8988T (cell line): Measurements from ENCODE around the gene ARHGAP12.
"Not testable (repeated sequence)": the region's sequence is repeated elsewhere in the genome, so short reads cannot be mapped to it uniquely, and the experiment has no call there.

ENCODE experiments used
- DNase-seq: peaks from one replicate; pipeline ENCODE4 v3.0.0; 2011

The ARHGAP12 gene

DNA sequence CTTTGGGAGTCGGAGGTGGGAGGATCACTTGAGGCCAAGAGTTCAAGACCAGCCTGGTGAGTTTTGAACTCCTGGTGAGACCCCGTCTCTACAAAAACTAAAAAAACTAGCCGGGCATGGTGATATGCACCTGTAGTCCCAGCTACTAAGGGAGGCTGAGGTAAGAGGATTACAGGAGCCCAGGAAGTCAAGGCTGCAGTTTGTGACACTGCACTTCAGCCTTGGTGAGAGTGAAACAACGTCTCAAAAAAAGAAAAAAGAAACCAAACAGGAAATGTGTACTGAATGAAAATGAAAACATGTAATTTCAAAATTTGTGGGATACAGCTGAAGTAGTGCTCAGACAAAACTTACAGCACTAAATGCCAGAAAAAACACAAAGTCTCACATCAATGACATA, 7.6 kb downstream of the ARHGAP12 start:
- DNase-seq, result no peak

DNA sequence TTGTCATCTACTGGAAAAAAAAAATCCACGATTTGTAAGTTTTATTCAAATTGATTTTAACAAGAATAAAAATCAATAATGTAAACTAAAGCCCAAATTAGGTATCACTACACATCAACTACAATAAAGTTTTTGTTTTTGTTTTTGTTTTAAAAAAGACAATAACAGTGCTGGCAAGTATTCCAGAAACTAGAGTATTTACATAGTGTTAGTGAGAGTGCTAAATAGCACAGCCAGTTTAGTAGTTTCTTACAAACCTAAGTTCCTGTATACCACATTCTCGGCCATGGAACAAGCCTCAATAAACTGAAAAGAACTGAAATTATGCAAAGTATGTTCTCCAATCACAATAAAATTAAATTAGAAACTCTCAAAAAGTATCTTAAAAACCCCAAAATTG, 8.1 kb downstream of the ARHGAP12 start:
- DNase-seq, result no peak

DNA sequence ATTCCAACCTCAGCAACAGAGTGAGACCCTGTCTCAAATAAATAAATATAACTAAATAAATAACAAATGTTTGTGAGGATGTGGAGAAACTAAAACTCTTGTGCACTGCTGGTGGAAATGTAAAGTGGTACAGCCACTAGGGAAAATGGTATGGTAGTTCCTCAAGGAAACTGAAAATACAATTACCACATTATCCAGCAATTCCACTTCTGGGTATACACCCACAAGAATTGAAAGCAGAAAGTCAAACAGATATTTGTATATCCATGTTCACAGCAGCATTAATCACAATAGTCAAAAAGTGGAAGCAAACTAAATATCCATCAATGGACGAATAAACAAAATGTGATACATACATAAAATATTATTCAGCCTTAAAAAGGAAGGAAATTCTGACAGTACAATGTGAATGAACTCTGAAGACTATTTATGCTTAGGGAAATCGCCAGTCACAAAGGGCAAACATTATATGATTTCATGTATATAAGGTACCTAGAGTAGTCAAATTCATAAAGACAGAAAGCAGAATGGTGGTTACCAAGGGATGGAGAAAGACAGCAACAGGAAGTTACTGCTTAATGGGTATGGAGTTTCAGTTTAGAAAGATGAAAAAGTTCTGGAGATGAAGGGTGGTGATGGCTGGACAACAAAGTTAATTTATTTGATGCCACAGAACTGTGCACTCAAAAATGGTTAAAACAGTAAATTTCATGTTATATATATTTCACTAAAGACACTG, 9.8 kb downstream of the ARHGAP12 start:
- DNase-seq, result no peak

DNA sequence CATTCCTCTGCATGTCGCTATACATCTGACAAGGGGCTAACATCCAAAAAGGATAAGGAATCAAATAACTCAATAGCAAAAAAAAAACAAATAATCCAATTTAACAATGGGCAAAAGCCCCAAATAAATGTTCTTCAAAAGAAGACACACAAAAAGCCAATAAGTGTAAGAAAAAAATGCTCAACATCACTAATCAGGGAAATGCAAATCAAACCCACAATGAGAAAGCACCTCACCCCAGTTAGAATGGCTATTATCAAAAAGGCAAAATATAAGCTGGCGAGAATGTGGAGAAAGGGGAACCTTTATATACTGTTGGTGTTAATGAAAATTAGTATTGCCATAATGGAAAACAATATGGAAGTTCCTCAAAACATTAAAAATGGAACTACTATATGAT, 14.3 kb downstream of the ARHGAP12 start:
- no peak for DNase-seq

DNA sequence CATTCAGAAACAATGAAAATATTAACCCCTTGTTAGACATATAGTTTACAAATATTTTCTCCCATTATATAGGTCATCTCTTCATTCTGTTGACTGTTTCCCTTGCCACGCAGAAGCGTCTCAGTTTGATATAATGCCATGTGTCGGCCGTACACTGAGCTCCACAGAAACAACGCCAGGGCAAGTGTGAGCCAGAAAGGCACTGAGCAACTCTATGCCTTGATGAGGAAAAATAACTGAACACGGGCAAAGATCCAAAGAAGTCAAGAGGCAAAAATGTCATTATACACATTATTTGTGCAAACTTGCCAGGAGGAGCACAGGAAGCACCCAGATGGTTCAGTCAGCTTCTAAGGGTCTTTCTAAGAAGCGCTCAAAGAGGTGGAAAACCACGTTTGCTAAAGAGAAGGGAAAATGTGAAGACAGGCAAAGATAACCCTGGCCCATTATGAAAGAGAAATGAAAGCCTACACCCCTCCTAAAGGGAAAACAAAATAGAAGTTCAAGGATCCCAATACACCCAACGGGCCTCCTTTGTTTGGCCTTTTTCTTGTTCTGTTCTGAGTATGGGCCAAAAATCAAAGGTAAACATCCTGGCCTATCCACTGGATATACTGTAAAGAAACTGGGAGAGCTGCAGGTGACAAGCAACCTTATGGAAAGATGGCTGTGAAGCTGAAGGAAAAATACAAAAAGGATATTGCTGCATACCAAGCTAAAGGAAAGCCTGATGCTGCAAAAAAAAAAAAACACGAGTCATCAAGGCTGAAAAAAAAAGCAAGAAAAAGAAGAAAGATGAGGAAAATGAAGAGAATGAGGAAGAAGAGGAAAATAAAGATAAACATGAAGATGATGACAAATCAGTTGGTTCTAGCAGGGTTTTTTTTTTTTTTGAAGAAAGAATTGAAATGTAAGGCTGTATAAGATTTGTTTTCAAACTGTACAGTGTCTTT, 15.5 kb downstream of the ARHGAP12 start:
- DNase-seq, result no peak

DNA sequence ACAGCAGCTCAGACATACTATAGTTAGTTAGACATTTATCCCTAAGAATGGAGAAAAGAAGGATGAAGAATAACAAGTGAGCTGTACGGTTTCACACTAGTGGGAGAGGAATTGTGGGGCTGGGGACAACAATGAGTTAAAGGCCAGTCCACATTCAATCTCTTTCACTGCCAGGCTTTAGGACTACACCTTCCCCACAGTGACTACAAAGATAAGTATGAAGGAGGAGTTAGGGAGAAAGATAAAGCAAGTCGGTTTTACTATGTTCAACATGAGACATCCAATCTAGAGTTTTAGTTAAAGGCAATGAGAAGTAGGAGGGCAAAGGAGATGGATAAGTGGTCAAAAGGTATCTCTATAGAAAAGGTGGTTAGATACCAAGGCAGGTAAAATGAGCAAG, 16.3 kb downstream of the ARHGAP12 start:
- no peak for DNase-seq

DNA sequence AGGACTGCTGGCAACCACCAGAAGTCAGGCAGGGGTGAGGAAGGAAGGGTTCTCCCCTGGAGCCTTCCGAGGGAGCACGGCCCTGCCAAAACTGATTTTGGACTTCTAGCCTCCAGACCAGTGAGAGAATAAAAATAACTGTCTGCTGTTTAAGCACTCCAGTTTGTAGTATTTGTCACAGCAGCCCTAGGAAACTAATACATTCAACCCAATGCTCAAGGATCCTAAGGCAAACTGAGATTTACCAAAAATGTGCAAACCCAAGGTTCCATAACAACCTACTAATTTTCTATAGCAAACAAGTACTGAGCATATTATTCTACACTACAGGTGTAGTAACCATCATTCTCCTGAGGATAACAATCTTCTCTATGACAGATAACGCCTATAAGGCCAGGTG, 18.6 kb downstream of the ARHGAP12 start:
- DNase-seq, result no peak

DNA sequence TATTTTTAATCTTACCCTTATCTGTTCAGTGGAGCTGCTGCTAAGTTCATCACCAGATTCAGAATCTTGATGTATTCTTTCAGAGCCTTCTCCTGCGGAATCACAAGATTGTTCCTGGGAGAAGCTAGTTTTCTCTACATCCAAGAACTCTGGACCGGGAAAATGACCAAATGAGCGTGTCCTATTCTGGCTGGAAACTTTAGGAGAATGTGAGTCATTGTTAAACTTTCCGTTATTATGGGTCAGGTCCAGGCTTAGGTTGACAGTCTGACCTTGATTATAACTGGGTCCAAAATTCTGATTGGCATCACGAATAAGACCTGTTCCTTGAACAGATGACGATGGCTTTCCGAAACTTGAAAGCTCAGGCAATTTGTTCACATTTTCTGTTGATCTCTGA, 20.5 kb downstream of the ARHGAP12 start:
- DNase-seq, result no peak

DNA sequence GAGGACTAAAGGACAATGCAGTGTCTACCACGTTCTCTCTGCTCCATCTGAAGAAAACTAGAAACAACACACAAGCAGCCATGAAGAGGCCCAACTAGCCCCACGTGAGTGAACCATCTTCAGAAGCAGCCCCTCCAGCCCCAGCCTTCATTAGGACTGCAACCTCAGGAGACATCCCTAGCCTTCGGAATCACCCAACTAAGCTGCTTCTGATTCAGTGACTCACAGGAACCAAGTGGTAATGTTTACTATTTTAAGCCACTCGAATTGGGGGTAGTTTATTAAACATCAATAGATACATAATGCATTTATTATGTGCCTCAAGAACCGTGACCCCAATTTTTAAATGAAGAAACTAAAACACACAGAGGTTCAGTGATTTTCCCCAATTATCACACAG, 22.6 kb downstream of the ARHGAP12 start:
- no peak for DNase-seq

DNA sequence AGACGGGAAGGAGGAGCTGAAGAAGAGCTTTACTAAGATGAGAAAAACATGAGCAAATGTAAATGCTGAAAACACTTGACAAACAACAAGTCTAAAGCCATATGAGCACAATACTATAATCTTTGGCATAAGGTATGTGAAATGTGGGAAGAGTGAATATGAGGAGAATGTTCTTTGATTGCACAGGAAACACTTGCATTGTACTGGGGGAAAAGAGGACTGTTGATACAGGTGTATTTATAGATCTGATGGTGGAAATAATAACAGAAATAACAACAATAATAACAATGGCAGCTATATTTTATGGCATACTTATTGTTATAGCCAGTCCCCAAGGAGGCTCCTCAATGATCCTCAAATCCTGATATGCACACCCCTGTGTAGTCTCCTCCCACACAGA, 23.0 kb downstream of the ARHGAP12 start:
- no peak for DNase-seq

DNA sequence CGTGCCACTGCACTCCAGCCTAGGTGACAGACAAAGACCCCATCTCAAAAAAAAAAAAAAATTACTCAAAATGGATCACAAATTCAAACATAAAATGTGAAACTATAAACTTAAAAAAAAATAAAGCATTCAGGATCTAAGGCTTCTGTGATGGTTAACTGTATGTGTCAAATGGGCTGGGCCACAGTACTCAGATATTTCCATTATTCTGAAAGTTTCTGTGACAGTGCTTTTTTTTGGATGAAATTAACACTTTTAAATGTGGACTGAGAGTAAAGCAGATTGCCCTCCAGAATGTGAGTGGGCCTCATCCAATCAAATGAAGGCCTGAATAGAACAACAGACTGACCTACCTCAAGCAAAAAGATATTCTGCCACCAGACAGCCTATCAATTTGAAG, 26.0 kb downstream of the ARHGAP12 start:
- no peak for DNase-seq

DNA sequence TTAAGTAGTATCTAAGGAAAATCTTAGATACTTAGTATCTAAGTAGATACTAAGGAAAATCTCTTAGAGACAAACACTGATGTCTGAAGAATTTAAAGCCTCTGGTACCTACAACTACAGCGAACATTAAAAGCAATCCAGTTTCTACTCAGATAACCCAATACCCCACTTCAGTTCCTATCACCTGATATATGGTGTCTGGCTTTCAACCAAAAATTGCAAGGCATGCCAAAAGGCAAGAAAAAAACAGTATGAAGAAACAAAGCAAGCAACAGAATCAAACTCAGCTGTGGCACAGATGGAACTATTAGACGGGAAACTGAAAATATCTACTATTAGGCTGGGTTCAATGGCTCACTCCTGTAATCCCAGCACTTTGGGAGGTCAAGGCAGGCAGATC, 31.1 kb downstream of the ARHGAP12 start:
- no peak for DNase-seq

DNA sequence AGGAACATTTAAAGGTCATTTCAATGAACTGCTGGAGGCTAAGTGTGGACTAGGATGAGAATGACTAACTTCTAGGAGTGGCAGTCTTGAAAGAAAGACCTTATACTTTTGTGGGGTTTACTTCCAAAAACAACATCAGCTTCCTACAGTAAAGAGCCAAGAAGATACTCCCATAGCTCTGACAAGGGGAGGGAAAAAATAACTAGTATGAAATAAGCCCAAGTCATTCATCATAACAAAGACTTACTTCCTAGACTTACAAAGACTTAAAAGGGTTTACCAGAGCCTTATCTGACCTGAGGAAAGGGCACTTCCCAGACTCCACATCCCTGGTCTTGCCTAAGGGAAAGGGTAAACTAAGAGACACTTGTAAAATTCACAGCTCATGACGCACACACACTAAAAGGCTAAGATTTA, 31.7 kb downstream of the ARHGAP12 start:
- no peak for DNase-seq

DNA sequence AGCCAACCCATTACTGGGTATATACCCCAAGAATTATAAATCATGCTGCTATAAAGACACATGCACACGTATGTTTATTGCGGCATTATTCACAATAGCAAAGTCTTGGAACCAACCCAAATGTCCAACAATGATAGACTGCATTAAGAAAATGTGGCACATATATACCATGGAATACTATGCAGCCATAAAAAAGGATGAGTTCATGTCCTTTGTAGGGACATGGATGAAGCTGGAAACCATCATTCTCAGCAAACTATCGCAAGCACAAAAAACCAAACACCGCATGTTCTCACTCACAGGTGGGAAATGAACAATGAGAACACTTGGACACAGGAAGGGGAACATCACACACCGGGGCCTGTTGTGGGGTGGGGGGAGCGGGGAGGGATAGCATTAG, 32.9 kb downstream of the ARHGAP12 start:
- DNase-seq, result not testable (repeated sequence)

DNA sequence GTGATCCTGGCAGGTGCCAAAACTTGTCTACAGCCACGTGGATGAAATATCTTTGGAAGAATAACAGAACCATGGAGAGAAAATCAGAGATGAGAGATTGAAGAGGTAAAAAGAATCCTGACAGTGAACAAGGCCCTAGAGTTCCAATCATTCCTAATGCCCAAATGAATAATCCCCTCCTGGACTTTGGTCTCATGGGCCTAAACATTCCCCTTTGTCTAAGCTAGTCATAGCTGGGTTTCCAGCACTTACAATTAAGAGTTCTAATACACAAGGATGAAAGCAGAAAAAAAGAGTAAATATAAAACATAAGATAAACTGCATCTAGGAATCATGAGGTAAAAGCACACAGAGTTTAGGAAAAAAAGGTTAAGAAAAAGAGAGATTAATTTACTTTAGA, 40.2 kb downstream of the ARHGAP12 start:
- no peak for DNase-seq

DNA sequence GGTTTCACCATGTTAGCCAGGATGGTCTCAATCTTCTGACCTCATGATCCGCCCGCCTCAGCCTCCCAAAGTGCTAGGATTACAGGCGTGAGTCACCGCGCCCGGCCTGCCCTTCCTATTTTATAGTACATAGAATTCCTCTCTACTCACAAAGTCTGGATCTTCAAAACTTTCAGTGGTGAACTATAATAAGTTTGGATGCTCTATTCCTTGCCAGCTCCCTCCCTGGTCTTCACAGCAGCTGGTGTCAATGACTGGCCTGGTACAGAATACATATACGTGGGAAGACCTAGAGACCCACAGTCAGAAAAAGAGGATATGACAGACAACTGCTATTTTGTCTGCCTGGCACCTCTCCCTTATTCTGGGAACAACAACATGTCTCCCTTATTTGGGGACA, 40.8 kb downstream of the ARHGAP12 start:
- DNase-seq, result no peak

DNA sequence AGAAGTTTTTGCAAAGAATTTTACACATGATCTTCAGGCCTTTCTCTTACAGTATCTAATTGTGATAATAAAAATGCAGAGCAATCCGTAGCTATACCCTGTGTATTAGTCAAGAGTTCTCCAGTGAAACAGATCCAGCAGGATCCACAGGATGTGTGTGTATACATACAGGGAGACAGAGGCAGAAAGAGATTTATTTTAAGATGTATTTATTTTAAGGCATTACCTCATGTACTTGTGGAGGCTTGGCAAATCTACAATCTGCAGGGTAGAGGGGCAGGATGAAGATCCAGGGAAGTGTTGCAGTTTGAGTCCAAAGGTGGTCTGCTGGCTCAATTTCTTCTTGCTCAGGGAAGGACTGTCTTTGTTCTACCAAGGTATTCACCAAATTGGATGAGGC, 41.7 kb downstream of the ARHGAP12 start:
- DNase-seq, result no peak

DNA sequence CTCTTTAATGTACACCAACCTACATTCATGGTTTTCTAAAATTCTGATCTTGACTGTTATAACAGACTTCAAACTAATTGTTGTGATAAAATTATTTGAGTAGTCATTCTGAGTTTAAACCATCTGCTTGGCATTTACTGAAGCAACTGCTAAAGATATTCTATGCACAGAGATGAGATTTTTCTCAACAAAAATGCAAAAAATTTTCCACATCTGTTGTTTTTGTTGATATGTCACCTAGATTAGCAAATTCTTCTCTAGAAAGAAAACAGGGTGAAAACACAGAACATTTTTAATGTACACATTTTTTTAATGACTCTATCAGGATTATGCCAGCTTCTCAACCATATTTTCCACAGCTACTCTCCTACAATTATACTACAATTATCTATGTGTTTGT, 42.7 kb downstream of the ARHGAP12 start:
- DNase-seq, result no peak

DNA sequence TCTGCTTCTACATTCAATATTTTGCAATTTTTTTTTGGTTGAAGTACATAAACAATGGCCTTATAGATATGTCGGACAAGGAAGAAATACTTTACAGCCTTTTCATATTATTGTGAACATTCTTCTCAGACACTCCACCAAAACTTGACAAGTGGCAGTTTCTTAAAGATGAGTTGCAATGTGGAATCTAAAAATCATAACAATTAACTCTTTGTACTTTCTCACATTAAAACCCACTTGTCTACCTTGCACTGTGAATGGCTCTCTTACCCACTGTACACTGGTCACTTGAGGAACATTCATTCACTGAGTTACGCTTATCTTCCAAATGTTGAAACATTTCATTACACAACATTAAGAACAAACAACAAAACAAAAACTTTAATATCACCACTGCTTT, 44.2 kb downstream of the ARHGAP12 start:
- DNase-seq, result no peak

DNA sequence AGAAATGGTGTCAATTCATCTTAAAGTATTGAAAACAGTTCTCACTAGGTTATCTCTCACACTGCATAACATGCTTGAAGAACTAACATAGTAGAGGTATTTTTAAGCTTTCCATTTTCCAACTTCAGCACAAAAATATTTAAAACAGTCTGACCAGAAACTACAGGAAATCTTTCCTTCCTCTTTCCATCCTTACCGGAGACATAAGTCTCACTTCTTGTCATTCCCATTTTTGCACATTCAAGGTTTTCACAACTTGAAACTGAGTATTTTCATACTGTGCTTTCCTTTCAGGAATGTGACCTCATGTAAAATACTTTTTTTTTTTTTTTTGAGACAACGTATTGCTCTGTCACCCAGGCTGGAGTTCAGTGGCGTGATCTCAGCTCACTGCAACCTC, 45.2 kb downstream of the ARHGAP12 start:
- no peak for DNase-seq

DNA sequence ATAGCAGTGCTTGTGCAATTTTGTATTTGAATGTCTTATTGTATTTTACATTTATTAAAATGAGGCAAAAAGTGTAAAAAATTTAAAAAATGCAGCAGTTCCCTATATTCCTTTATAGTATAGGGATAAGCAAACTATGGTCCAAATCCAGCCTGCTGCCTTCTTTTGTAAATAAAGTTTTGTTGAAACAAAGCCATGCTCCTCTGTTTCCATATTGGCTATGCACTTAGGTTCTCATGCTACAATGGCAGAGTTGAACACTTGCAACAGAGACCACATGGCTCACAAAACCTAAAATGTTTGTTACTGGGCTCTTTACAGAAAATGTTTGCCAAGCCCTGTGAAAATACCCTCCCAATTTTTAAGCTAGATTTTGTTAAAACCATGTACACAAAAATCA, 50.1 kb downstream of the ARHGAP12 start:
- DNase-seq, result no peak

DNA sequence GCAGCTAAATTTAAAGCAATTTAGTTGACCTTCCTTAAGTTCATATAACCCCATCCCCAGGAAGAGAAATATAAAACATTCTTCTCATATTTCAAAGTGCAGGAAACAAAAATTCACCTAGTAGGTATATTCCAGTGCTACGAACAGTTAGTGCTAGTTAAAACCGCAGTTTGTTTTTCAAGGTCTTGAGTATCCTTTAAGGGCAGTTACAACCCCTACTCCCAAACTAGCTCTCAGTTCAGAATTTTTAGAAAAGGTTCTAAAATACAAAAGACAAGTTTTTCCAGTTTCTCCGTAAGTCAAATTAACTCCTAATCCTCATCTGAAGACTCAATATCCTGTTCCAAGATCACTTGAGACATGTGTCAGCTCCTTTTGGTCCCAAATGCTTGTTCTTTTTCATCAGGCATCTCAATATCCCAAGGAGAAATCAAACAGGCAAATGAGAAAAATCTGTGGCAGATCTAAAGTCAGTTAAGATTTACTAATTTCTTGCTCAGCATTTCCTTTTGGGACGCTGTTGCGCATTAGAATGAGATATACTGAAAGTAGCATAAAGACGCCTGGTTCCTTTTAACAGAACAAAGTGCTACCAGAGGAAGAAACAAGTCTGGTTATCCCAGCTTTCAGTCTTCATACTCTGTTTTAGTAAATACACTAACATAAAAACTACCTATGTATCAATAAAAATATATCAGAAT, 51.8 kb downstream of the ARHGAP12 start:
- DNase-seq, result no peak

DNA sequence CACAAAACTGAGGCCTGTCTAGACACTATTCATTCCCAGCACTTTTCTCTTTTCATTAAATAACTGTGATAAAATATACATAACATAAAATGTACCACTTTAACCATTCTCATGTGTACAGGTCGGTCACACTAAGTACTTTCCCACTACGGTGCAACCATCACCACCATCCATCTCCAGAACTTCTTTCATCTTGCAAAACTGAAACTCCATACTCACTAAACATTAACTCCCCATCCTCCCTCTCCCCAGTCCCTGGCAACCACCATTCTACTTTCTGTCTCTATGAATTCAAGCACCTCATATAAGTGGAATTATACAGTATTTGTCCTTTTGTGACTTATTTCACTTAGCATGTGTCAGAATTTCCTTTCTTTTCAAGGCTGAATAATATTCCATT, 53.0 kb downstream of the ARHGAP12 start:
- no peak for DNase-seq

DNA sequence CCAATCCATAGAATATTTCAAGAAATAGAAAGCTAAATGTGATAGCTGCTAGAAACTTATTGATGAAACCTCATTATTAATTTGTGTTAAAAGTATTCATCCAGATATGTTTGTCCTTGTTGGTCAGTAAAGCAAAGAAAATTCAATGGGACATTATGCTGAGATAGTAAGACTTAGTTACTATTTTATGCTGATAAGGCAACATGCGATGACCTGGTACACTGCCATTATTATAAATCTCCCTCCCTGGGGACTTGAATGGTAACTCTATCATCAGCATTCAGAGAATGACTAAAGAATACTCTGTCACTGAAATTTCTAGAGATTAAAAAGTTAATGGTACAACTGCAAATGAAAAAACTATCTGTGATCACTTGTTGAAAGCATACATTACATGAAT, 54.9 kb downstream of the ARHGAP12 start:
- no peak for DNase-seq
